SHP77 treated with DMSO at 0.1 percent for 48 hours (cell line): Measurements from ENCODE around the gene IPO11.
"Not testable (repeated sequence)": the region's sequence is repeated elsewhere in the genome, so short reads cannot be mapped to it uniquely, and the experiment has no call there.

Experiments
- DNase-seq: peaks from one replicate; lab custom pipeline; 2025; lab: John Stamatoyannopoulos, UW

Gene IPO11

DNA sequence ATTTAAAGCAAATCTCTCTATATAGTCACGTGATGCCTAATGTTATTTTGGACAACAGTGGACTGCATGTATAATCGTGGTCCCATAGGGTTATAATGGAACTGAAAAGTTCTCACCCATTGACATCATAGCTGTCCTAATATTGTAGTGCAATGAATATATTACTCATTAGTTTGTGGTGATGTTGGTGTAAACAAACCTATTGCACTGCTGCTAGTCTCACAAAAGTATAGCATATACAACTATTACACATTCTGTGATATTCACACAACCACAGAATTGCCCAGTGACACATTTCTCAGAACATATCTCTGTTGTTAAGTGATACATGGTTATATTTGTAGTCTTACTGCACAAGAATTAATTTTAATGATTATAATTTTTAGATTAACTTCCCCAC, 37.7 kb downstream of the IPO11 start:
- DNase-seq, result no peak

DNA sequence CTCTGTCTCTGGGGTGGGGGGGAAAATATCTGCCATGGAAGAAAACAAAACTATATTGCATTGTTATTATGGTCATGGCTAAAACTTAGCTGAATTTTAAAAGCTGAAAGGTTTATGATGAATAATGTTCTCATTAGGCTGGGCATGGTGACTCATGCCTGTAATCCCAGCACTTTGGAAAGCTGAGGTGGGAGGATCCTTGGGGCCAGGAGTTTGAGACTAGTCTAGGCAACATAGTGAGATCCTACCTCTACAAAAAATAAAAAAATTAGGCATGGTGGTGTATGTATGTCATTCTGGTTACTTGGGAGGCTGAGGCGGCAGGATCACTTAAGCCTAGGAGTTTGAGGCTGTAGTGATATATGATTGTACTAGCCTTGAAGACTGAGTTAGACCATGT, 44.5 kb downstream of the IPO11 start:
- no peak for DNase-seq

DNA sequence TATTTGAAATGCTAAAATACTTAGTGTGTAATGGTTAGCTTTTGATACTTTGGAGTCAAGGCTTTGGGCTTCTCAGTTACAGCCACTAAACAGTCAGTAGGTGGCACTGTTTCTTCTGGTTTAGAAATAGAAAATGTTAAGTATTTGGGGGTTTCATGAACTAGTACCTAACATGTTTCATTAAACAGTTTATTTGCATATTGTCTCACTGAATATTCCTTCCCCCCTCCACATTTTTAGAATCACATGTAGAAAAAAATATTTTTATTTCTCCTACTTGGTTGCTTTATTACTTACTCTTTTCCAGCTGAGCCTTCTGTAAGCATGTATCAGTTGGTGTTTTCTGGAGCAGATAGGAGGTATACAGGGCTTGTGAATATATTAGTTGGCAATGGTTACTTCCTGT, 48.0 kb downstream of the IPO11 start:
- DNase-seq, result no peak

DNA sequence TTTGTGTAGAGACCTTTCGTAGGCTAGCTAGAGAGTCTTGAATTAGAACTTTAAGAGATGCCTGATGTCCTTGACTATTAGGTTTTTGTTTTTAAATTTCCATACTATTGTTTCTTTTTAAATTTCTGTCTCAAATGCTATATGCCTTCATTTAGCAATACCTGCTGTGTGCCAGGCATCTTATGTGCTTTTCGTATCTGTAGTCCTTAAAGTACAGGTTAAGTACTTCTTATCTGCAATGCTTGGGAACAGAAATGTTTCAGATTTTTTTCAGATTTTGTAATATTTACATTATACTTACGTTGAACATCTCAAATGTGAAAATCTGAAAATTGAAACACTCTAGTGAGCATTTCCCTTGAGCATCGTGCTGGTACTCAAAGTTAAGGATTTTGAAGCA, 49.0 kb downstream of the IPO11 start:
- DNase-seq, result no peak

DNA sequence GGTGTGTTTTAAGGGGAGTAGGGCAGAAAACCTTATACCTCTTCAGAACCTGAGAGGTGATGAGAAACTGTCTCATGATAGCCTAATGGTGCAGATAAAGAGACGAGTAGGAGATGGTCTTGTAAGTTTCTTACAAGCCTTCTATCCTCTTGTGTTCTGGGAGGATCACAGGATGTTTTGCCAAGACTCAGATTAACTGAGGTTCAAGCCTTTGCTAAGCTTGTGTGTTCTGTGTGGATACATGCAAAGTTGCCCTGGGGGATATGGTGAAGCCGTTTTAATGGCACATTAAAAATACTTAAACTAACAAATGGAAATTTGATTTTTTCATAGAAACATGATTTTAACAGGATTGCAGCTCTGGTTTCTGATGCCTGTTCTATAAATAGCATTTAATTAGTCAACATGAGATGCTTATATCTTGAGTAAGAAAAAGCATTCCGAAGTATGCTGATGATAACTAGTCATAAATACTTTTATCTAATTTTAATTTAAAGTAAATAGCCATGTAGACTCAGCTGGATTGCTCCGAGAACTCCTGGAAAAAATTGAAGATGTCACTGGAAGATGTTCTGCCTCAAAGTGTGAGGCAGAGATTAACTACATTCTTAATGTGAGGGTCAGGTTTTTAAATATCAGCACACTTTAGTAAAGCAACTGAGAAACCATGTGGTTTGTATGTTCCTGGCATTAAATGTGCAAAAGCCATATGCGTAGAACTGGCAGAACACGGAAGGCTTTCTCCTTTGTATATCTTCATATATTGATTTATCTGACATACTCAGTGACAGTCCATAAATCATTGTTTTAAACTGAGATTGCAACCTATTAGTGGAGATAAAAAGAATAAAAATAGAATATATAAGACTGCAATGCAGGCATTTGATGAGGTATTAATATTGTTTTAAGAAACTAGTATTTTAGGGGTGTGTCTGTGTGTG, 53.7 kb downstream of the IPO11 start:
- DNase-seq, result no peak

DNA sequence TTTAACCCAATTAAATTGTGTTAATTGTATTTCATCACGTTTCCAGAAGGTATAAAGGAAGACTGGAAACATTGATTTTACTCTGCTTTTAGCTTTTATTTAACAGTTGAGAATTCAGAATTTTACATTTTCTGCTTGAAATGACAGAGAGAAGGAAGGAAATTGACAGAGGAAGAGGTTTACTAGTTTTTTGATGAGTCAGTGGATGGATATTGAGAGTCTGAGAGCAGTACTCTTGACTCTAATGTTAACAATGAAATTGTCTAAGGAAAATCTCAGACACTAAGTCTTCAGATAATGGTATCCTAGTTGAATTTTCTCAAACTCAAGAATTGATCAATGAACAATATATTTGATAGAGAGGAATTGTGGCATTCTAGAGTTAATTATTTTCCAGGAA, 60.6 kb downstream of the IPO11 start:
- DNase-seq, result no peak

DNA sequence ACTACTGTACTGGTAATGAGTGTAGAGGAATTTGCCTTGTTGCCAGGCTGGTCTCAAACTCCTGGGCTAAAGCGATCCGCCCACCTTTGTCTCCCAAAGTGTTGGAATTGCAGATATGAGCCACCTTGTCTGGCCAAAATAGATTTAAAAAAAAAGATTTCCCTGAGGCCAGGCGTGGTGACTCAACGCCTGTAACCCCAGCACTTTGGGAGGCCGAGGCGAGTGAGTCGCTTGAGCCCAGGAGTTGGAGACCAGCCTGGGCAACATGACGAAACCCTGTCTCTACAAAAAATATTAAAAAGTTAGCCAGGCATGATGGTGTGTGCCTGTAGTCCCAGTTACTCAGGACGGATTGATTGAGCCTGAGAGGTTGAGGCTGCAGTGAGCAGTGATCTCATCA, 62.5 kb downstream of the IPO11 start:
- no peak for DNase-seq

DNA sequence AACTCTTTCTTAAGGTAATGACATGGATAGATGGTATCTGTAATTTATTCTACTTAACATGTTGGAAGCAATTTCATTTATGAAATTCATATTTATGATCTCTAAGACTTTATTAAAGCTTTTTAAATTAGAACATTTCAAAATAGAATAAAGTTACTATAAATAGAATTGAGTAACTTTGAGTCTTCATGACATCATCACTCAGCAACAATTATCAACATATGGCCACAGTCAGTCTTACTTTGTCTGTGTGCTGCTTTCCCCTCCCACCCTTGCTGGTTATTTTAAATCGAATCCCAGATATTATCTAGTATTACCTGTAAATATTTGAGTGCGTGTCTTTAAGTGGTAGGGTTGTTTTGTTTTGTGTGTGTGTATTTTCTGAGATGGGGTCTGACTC, 65.2 kb downstream of the IPO11 start:
- no peak for DNase-seq

DNA sequence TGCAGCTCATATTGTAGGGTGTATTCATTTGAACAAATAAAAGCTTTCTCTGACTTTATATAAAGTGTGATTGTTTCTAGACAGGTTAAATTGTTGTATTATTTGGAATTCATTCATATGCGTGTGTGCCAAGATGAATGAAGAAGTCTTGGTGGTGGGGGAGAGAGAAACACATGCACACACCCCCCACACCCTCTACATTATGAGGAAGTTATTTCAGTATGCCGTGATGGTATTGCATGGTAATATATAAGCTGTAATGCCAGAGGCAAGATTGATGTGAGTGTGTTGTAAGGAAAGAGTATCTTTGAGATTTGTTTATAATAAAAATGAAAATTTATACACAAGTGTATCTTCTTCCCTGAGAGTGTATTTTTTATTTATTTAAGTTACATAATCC, 71.0 kb downstream of the IPO11 start:
- no peak for DNase-seq

DNA sequence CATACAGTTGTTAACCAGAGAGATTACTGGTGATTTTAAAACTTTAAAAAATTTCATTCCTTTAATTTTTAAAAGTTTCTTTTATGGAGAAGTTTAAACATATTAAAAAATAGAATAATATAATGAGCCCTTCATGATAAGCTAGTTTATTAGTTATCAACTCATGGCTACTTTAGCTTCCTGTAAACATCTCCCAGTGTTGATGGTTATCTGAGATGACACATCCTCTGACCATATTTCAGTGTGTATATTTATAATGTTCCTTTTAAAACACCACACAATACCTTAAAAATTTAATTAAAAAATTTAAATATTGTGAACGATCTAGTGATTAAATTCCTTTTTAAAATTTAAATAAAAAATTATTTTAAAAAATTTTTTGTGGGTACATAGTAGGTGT, 74.1 kb downstream of the IPO11 start:
- no peak for DNase-seq

DNA sequence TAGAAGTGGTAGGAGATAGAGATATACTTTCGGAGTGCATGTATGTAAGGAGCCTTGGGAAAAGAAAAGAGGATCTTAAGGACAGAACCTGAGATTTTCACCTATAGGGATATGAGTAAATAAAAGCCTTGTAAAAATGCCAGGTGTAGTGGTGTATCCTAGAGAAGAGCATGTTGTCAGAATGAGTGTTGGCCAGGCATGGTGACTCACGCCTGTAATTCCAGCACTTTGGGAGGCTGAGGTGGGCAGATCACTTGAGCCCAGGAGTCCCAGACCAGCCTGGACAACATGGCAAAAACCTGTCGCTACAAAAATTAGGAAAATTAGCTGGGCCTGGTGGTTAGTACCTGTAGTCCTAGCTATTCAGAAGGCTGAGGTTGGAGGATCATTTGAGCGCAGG, 76.0 kb downstream of the IPO11 start:
- no peak for DNase-seq

DNA sequence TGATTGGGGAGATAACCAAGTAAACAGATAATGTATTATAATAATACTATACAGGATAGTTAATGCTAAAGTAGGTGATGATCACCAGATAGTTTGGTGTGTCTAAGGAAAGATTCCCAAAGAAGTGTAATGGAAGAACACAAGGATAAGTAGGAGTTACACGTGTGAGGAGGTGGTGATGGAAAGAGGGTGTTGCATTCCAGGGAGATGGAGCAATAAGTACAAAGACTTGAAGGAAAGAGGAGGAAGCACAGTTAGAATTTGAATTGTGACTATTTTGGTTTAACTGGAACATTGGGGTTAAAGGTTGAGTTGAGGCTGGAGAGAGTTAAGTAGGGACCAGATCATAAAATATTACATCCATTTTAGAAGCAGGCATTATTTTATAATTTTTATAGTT, 76.9 kb downstream of the IPO11 start:
- DNase-seq, result no peak

DNA sequence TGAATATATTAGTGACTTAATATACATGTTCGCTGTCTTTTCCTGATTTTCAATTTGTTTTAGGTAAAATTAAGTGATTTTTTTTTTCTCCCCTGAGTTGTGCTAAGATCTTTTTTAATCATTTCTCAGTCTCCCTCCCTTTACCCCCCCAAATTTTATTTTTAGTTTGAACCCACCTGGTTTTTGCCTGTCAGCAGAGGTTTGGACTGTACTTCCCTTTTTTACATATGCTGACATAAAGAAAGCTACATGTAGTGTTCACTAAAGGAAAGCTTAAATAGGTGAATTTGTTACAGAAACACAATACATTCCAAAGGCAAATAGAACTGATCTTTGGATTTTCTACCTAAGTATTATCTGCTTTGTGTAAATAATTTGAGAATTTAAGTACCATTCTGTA, 82.2 kb downstream of the IPO11 start:
- DNase-seq, result no peak

DNA sequence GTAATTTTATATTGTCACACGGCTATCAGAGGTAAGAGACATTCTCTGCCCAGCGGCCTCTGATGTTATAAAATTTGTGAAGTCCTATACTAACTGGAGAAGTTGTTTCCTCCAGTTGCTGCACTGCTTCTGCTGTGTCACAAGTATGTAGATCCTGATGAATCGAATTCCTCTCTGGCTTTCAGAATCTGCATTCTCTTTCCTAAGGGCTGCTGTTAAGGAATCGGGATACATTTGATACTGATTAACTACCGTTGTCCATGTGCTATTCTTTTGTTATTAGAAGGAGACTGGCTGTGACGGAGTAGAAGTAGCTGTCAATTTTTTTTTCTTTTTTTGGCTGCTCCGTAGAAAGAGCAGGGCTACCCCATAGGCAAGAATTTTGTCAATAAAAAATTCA, 84.3 kb downstream of the IPO11 start:
- DNase-seq, result no peak

DNA sequence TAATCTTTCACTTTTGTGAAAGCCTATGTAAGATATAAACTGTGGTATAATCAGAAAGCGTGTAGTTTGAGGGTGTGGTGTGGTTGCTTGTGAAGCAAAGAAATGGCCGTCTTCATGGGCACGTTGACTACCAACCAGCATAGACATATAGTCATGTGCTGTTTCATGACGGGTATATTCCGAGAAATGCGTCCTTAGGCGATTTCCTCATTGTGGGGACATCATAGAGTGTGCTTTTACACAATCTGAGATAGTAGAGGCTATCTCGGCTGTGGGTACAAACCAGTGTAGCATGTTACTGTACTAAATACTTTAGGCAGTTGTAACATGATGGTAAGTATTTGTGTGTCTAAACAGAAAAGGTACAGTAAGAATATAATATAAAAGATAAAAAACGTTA, 86.4 kb downstream of the IPO11 start:
- DNase-seq, result no peak

DNA sequence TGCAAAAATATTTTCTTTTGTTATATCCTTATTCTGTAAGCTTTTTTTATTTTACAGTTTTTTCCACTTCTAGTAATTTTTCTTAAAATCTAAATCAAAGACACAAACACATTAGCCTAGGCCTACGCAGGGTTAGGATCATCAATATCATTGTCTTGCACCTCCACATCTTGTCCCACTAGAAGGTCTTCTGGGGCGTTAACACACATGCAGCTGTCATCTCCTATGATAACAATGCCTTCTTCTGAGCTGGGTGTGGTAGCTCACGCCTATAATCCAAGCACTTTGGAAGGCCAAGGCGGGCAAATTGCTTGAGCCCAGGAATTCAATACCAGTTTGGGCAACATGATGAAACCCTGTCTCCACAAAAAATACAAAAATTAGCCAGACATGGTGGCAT, 87.2 kb downstream of the IPO11 start:
- DNase-seq, result no peak

DNA sequence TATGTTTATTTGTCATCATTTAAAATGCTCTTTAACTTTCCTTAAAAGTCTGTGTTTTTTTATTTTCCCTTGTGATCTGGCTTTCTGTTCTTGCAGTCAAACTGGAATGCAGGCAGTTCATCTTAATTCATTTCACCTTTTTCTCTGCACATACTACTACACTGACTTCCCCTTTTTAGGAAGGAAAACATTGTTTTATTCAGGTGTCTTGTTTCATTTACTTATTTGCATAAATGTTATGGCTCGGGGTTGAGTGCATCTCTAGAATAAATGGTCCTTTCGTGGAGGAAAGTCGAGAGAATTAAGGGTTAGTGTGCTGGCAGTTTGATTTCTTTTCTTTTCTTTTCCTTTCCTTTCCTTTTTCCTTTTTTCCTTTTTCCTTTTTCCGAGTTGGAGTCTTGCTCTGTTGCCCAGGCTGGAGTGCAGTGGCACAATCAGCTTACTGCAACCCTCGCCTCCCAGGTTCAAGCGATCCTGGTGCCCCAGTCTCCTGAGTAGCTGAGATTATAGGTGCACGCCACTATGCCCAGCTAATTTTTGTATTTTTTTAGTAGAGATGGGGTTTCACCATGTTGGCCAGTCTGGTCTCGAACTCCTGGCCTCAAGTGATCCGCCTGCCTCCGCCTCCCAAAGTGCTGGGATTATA, 90.0 kb downstream of the IPO11 start:
- no peak for DNase-seq

DNA sequence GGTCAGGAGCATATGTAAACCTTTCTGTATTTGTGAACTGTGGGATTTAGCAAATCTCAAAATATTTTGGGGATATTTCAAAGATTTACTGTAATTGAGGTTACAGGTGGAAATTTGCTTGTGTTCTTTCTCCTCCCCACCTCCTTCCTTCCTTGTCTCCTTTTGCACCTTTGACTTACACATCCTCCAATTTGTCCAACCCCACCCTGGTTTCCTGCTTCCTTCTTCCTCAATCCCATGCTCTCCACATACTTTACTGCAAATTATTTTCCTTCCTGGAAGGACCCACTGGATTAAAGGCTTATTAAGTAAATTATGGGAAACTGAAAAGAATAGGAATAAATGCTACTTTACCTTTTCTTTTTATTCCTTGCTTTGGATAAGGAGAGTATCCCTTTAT, 91.6 kb downstream of the IPO11 start:
- no peak for DNase-seq

DNA sequence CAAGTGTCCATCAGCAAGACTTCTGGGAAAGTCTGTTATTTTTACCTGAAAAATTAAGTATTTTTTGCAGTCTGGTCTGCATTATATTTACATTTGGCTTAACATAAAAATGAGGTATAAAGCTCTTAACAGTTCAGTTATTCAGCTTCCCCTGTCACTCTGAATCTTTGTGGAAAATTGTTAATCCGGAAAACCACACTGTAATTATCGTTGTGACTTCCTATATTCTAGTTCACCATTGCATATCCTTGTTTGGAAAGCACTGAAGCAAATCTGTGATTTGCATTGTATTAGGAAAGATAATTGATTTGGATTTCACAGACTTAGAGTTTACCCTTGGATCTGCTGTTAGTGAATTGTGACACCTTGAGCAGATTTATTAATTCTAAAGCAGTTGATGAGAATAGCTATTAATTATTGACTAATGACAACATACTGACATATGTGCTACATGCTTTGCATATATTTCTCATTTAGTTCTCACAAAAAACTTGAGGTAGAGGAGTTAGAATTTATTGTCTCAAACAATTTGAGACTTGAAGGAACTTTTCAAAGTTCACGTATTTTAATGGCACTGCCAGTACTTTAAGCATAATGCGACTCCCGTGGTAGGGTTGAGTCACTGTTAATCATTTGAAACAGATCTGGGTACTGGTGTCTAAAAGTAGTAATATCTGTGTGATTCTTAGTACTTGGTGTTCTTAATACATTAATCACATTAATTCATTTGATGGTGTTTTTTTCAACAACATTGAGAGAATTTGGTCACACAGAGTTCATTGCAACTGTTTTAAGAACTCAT, 94.3 kb downstream of the IPO11 start:
- DNase-seq, result no peak

DNA sequence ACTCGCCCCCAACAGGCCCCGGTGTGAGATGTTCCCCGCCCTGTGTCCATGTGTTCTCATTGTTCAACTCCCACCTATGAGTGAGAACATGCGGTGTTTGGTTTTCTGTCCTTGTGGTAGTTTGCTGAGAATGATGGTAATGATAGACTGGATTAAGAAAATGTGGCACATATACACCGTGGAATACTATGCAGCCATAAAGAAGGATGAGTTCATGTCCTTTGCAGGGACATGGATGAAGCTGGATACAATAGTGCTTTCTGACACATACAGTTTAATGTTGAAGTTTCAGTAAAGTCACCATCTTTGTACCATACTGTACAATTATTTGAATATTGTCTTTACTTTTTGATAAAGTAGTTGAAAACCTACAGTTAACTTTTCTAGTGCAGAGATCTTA, 96.2 kb downstream of the IPO11 start:
- not testable (repeated sequence) for DNase-seq

DNA sequence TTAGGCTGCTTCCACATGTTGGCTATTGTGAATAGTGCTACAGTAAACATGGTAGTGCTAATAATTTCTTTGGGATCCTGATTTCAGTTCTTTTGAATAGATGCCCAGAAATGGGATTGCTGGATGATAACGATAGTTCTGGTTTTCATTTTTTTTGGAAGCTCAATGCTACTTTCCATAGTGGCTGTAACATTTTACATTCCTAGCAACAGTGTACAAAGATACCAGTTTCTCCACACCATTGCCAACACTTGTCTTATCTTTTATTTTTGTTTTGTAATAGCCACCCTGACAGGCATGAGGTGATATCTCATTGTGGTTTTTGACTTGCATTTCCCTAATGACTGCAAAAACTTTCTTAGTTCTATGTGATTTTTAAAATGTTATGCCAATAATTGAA, 97.2 kb downstream of the IPO11 start:
- DNase-seq, result no peak

DNA sequence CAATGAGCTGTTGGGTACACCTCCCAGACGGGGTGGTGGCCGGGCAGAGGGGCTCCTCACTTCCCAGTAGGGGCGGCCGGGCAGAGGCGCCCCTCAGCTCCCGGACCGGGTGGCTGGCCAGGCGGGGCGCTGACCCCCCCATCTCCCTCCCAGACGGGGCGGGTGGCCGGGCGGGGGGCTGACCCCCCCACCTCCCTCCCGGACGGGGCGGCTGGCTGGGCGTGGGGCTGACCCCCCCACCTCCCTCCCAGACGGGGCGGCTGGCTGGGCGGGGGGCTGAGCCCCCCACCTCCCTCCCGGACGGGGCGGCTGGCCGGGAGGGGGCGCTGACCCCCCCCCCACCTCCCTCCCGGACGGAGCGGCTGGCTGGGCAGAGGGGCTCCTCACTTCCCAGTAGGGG, 100.5 kb downstream of the IPO11 start:
- not testable (repeated sequence) for DNase-seq
